WTC11 (cell line): ENCODE results near the gene SHC2. TPM values are rescaled to one million over a fixed set of nuclear protein-coding genes. Genes with fewer than 3 reads are reported as not detected.
"Not testable (repeated sequence)": the region's sequence is repeated elsewhere in the genome, so short reads cannot be mapped to it uniquely, and the experiment has no call there.

Experiments used
- ATAC-seq: fragments of 200-7000 bp; cut with Tn5 transposase; 2 replicates; pipeline ENCODE4 v1.10.0; 2021; ENCODE audit warnings: mild to moderate bottlenecking, moderate library complexity
- CTCF ChIA-PET: fragments of 300-600 bp; sonication (Branson Sonifier 250); formaldehyde crosslinking; loops from one replicate; lab custom pipeline; 2021; ENCODE audit warnings: antibody characterized with exemption; lab: Charles Lee
- POLR2A ChIA-PET: fragments of 350-600 bp; sonication (Branson Sonifier 250); formaldehyde crosslinking; loops from one replicate; lab custom pipeline; 2021; ENCODE audit warnings: antibody characterized with exemption; lab: Charles Lee
- DNase-seq: peaks from one replicate; pipeline ENCODE4 v3.0.0; 2021; ENCODE audit warnings: low spot score
- H3K27ac Mint-ChIP-seq: 2 replicates; pipeline ENCODE4 v1.8.0; 2021; ENCODE audit warnings: mixed read lengths
- H3K27me3 Mint-ChIP-seq: 2 replicates; pipeline ENCODE4 v1.8.0; 2021; ENCODE audit warnings: low read depth, mild to moderate bottlenecking, moderate library complexity, mixed read lengths
- H3K36me3 Mint-ChIP-seq: 2 replicates; pipeline ENCODE4 v1.8.0; 2021; ENCODE audit warnings: mixed read lengths
- H3K4me1 Mint-ChIP-seq: 2 replicates; pipeline ENCODE4 v1.8.0; 2022; ENCODE audit warnings: mixed read lengths
- H3K4me3 Mint-ChIP-seq: 2 replicates; pipeline ENCODE4 v1.8.0; 2021; ENCODE audit warnings: mild to moderate bottlenecking, moderate library complexity, mixed read lengths
- H3K9me3 Mint-ChIP-seq: 2 replicates; pipeline ENCODE4 v1.8.0; 2021; ENCODE audit warnings: mixed read lengths
- ESRRA ChIP-seq: sonication (generic); formaldehyde crosslinking; IDR thresholded peaks from 2 replicates; pipeline ENCODE4 v1.8.1; 2022; ENCODE audit warnings: mild to moderate bottlenecking, missing genetic modification reagents, borderline replicate concordance
- ETV6 ChIP-seq: sonication (generic); formaldehyde crosslinking; IDR thresholded peaks from 2 replicates; pipeline ENCODE4 v1.8.1; 2022; ENCODE audit warnings: mild to moderate bottlenecking, missing genetic modification reagents
- IRF1 ChIP-seq: sonication (generic); formaldehyde crosslinking; IDR thresholded peaks from 2 replicates; pipeline ENCODE4 v1.8.0; 2023; ENCODE audit warnings: missing genetic modification reagents
- KAT7 ChIP-seq: sonication (generic); formaldehyde crosslinking; IDR thresholded peaks from 2 replicates; pipeline ENCODE4 v1.8.1; 2023; ENCODE audit warnings: missing genetic modification reagents, mild to moderate bottlenecking, borderline replicate concordance
- NFYB ChIP-seq: sonication (generic); formaldehyde crosslinking; conservative IDR thresholded peaks from 2 replicates; pipeline ENCODE4 v1.8.0; 2022; ENCODE audit warnings: low read depth, missing genetic modification reagents
- PREB ChIP-seq: sonication (generic); formaldehyde crosslinking; IDR thresholded peaks from 2 replicates; pipeline ENCODE4 v1.8.1; 2022; ENCODE audit warnings: mild to moderate bottlenecking, missing genetic modification reagents, moderate library complexity, borderline replicate concordance
- SP1 ChIP-seq: sonication (generic); formaldehyde crosslinking; conservative IDR thresholded peaks from 2 replicates; pipeline ENCODE4 v1.8.1; 2022; ENCODE audit warnings: missing genetic modification reagents
- USF1 ChIP-seq: sonication (generic); formaldehyde crosslinking; IDR thresholded peaks from 2 replicates; pipeline ENCODE4 v1.8.0; 2022; ENCODE audit warnings: mild to moderate bottlenecking, missing genetic modification reagents
- ZBTB21 ChIP-seq: sonication (generic); formaldehyde crosslinking; IDR thresholded peaks from 2 replicates; pipeline ENCODE4 v1.8.1; 2023; ENCODE audit warnings: mild to moderate bottlenecking, missing genetic modification reagents, borderline replicate concordance
- ZNF121 ChIP-seq: sonication (generic); formaldehyde crosslinking; IDR thresholded peaks from 2 replicates; pipeline ENCODE4 v1.8.0; 2023; ENCODE audit warnings: missing genetic modification reagents
- ZNF281 ChIP-seq: sonication (generic); formaldehyde crosslinking; IDR thresholded peaks from 2 replicates; pipeline ENCODE4 v1.8.0; 2023; ENCODE audit warnings: mild to moderate bottlenecking, missing genetic modification reagents
- total RNA-seq: library from RNA; stranded (reverse); gene quantifications from 3 replicates; pipeline ENCODE4 v1.2.3, GENCODE V29; 2021
- TF ChIP-seq, protein P1 (sequence below): sonication (generic); formaldehyde crosslinking; IDR thresholded peaks from 2 replicates; pipeline ENCODE4 v1.8.0; 2022; ENCODE audit warnings: mild to moderate bottlenecking, missing genetic modification reagents
- TF ChIP-seq, protein P2 (sequence below): sonication (generic); formaldehyde crosslinking; IDR thresholded peaks from 2 replicates; pipeline ENCODE4 v1.8.0; 2023; ENCODE audit warnings: missing genetic modification reagents, mild to moderate bottlenecking, borderline replicate concordance

Gene SHC2
- total RNA-seq, 1 experiment from 2014 or later = 8.4 TPM

- no peak overlapping the region for H3K27ac Mint-ChIP-seq
- TF ChIP-seq SP1 (CRISPR knock-in tag) (no peak), ZBTB21 (CRISPR knock-in tag) (no peak), ETV6 (CRISPR knock-in tag) (no peak), ESRRA (CRISPR knock-in tag) (no peak), KAT7 (no peak), NFYB (CRISPR knock-in tag) (no peak), PREB (no peak), ZNF281 (CRISPR knock-in tag) (no peak), IRF1 (CRISPR knock-in tag) (no peak), ZNF121 (no peak), USF1 (CRISPR knock-in tag) (no peak)
- TF ChIP-seq, protein P1, sequence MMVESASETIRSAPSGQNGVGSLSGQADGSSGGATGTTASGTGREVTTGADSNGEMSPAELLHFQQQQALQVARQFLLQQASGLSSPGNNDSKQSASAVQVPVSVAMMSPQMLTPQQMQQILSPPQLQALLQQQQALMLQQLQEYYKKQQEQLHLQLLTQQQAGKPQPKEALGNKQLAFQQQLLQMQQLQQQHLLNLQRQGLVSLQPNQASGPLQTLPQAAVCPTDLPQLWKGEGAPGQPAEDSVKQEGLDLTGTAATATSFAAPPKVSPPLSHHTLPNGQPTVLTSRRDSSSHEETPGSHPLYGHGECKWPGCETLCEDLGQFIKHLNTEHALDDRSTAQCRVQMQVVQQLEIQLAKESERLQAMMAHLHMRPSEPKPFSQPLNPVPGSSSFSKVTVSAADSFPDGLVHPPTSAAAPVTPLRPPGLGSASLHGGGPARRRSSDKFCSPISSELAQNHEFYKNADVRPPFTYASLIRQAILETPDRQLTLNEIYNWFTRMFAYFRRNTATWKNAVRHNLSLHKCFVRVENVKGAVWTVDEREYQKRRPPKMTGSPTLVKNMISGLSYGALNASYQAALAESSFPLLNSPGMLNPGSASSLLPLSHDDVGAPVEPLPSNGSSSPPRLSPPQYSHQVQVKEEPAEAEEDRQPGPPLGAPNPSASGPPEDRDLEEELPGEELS (CRISPR knock-in tag) = no peak
- TF ChIP-seq, protein P2, sequence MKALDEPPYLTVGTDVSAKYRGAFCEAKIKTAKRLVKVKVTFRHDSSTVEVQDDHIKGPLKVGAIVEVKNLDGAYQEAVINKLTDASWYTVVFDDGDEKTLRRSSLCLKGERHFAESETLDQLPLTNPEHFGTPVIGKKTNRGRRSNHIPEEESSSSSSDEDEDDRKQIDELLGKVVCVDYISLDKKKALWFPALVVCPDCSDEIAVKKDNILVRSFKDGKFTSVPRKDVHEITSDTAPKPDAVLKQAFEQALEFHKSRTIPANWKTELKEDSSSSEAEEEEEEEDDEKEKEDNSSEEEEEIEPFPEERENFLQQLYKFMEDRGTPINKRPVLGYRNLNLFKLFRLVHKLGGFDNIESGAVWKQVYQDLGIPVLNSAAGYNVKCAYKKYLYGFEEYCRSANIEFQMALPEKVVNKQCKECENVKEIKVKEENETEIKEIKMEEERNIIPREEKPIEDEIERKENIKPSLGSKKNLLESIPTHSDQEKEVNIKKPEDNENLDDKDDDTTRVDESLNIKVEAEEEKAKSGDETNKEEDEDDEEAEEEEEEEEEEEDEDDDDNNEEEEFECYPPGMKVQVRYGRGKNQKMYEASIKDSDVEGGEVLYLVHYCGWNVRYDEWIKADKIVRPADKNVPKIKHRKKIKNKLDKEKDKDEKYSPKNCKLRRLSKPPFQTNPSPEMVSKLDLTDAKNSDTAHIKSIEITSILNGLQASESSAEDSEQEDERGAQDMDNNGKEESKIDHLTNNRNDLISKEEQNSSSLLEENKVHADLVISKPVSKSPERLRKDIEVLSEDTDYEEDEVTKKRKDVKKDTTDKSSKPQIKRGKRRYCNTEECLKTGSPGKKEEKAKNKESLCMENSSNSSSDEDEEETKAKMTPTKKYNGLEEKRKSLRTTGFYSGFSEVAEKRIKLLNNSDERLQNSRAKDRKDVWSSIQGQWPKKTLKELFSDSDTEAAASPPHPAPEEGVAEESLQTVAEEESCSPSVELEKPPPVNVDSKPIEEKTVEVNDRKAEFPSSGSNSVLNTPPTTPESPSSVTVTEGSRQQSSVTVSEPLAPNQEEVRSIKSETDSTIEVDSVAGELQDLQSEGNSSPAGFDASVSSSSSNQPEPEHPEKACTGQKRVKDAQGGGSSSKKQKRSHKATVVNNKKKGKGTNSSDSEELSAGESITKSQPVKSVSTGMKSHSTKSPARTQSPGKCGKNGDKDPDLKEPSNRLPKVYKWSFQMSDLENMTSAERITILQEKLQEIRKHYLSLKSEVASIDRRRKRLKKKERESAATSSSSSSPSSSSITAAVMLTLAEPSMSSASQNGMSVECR (CRISPR knock-in tag) = no peak
- H3K9me3 Mint-ChIP-seq = peaks cover 8% of the 10 kb centered on the region
- no peak overlapping the region for H3K4me3 Mint-ChIP-seq
- ChIA-PET POLR2A (no interaction called here), CTCF (interaction anchor here (2.5 kb wide), 1 partner anchor 124 kb away, joined by 32 read pairs; the partner anchor contains the start of gene TPGS1)
- ATAC-seq (no peak), DNase-seq (no peak)
- H3K27me3 Mint-ChIP-seq = peaks cover 13% of the 10 kb centered on the region
- peaks cover 28% of the 10 kb centered on the region for H3K4me1 Mint-ChIP-seq
- peaks cover 2% of the 10 kb centered on the region; the same call in 1 of the 2 replicates for H3K36me3 Mint-ChIP-seq
Measured at GRCh38 chr19:383040-383439, 77.8 kb downstream of the SHC2 start.

- H3K27ac Mint-ChIP-seq, H3K4me3 Mint-ChIP-seq, H3K9me3 Mint-ChIP-seq, POLR2A ChIA-PET, H3K36me3 Mint-ChIP-seq, ATAC-seq, DNase-seq: not testable (repeated sequence)
- H3K4me1 Mint-ChIP-seq = peaks cover 26% of the 10 kb centered on the region
- H3K27me3 Mint-ChIP-seq = peaks cover 13% of the 10 kb centered on the region
- CTCF ChIA-PET = interaction anchor here (2.5 kb wide), 1 partner anchor 124 kb away, joined by 32 read pairs; the partner anchor contains the start of gene TPGS1
Measured at GRCh38 chr19:382578-382977, 78.3 kb downstream of the SHC2 start.

DNA sequence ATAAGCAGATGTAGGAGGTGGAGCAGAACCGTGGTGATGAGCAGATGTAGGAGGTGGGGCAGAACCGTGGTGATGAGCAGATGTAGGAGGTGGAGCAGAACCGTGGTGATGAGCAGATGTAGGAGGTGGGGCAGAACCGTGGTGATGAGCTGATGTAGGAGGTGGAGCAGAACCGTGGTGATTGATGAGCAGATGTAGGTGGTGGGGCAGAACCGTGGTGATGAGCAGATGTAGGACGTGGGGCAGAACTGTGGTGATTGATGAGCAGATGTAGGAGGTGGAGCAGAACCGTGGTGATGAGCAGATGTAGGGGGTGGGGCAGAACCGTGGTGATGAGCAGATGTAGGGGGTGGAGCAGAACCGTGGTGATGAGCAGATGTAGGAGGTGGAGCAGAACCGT lies 78.9 kb downstream of the SHC2 start:
- H3K4me3 Mint-ChIP-seq, H3K27ac Mint-ChIP-seq, POLR2A ChIA-PET, DNase-seq, H3K9me3 Mint-ChIP-seq, CTCF ChIA-PET, H3K36me3 Mint-ChIP-seq, ATAC-seq: not testable (repeated sequence)
- Mint-ChIP-seq H3K4me1 (peaks cover 21% of the 10 kb centered on the region), H3K27me3 (peaks cover 10% of the 10 kb centered on the region)

DNA sequence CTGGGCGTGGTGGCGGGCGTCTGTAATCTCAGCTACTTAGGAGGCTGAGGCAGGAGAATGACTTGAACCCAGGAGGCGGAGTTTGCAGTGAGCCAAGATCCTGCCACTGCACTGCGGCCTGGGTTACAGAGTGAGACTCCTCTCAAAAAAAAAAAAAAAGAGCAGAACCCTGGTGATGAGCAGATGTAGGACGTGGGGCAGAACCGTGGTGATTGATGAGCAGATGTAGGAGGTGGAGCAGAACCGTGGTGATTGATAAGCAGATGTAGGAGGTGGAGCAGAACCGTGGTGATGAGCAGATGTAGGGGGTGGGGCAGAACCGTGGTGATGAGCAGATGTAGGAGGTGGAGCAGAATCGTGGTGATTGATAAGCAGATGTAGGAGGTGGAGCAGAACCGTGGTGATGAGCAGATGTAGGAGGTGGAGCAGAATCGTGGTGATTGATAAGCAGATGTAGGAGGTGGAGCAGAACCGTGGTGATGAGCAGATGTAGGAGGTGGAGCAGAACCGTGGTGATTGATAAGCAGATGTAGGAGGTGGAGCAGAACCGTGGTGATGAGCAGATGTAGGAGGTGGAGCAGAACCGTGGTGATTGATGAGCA lies 80.1 kb downstream of the SHC2 start:
- H3K27ac Mint-ChIP-seq, H3K36me3 Mint-ChIP-seq, POLR2A ChIA-PET, H3K4me3 Mint-ChIP-seq, ATAC-seq, CTCF ChIA-PET, H3K9me3 Mint-ChIP-seq, DNase-seq: not testable (repeated sequence)
- Mint-ChIP-seq H3K4me1 (peaks cover 12% of the 10 kb centered on the region), H3K27me3 (peaks cover 10% of the 10 kb centered on the region)
